Trophoblast cell (in vitro differentiated cells and primary cell): Measurements from ENCODE around the gene C1GALT1.
A peak's percentile ranks its signal among the peaks of the same experiment; 100 is the strongest.
"Not testable (repeated sequence)": the region's sequence is repeated elsewhere in the genome, so short reads cannot be mapped to it uniquely, and the experiment has no call there.

Source experiments
- DNase-seq, 2 donors: peaks; one replicate each; pipeline ENCODE4 v3.0.0-alpha.2; 2016
- H2AFZ ChIP-seq: 2 replicates; pipeline ENCODE4 v1.6.1; 2013; ENCODE audit warnings: low read length, moderate library complexity, mild to moderate bottlenecking; ENCODE audit not compliant: insufficient read depth, poor library complexity
- H2AK5ac ChIP-seq: 2 replicates; pipeline ENCODE4 v1.6.1; 2013; ENCODE audit warnings: mild to moderate bottlenecking, low read length
- H2BK120ac ChIP-seq: 2 replicates; pipeline ENCODE4 v1.6.1; 2013; ENCODE audit warnings: low read length, mild to moderate bottlenecking, moderate library complexity; ENCODE audit not compliant: insufficient read depth, poor library complexity
- H2BK12ac ChIP-seq: 2 replicates; pipeline ENCODE4 v1.6.1; 2013; ENCODE audit warnings: mild to moderate bottlenecking, low read length, moderate library complexity
- H2BK5ac ChIP-seq: 2 replicates; pipeline ENCODE4 v1.6.1; 2013; ENCODE audit warnings: low read length, low read depth, moderate library complexity, mild to moderate bottlenecking; ENCODE audit not compliant: poor library complexity
- H3K14ac ChIP-seq: 2 replicates; pipeline ENCODE4 v1.6.1; 2013; ENCODE audit warnings: mild to moderate bottlenecking, low read length
- H3K18ac ChIP-seq: 2 replicates; pipeline ENCODE4 v1.6.1; 2013; ENCODE audit warnings: mild to moderate bottlenecking, low read length
- H3K23ac ChIP-seq: 2 replicates; pipeline ENCODE4 v1.6.1; 2013; ENCODE audit warnings: low read length
- H3K27ac ChIP-seq: 2 replicates; pipeline ENCODE4 v1.5.1; 2013; ENCODE audit warnings: low read depth, mild to moderate bottlenecking, inconsistent platforms, low read length, moderate library complexity
- H3K27me3 ChIP-seq: 2 replicates; pipeline ENCODE4 v1.6.1; 2013; ENCODE audit warnings: inconsistent platforms, mild to moderate bottlenecking, low read length, moderate library complexity; ENCODE audit not compliant: insufficient read depth
- H3K36me3 ChIP-seq, 2 experiments: 1 replicate in 1 of 2; 2 replicates in 1 of 2; pipeline ENCODE4 v1.6.1; 2013; ENCODE audit warnings: low read length in 2 of 2, mild to moderate bottlenecking in 2 of 2, moderate library complexity in 1 of 2; ENCODE audit not compliant: insufficient read depth in 2 of 2, control insufficient read depth in 1 of 2
- H3K4ac ChIP-seq: 2 replicates; pipeline ENCODE4 v1.6.1; 2013; ENCODE audit warnings: low read depth, mild to moderate bottlenecking, low read length, moderate library complexity
- H3K4me1 ChIP-seq, 2 experiments: 1 replicate in 1 of 2; 2 replicates in 1 of 2; pipeline ENCODE4 v1.6.1; 2013; ENCODE audit warnings: low read length in 2 of 2, mild to moderate bottlenecking in 2 of 2, moderate library complexity in 1 of 2; ENCODE audit not compliant: insufficient read depth in 2 of 2, control insufficient read depth in 1 of 2
- H3K4me2 ChIP-seq: 2 replicates; pipeline ENCODE4 v1.6.1; 2013; ENCODE audit warnings: inconsistent platforms, mild to moderate bottlenecking, low read length, moderate library complexity
- H3K4me3 ChIP-seq: 2 replicates; pipeline ENCODE4 v1.5.1; 2013; ENCODE audit warnings: mild to moderate bottlenecking, low read depth, low read length, inconsistent platforms
- H3K79me1 ChIP-seq: one replicate; pipeline ENCODE4 v1.6.1; 2013; ENCODE audit warnings: low read length
- H3K79me2 ChIP-seq: 2 replicates; pipeline ENCODE4 v1.6.1; 2013; ENCODE audit warnings: low read length, mild to moderate bottlenecking; ENCODE audit not compliant: control insufficient read depth, insufficient read depth, poor library complexity
- H3K9ac ChIP-seq: 2 replicates; pipeline ENCODE4 v1.6.1; 2013; ENCODE audit warnings: mild to moderate bottlenecking, low read length
- H3K9me3 ChIP-seq: 2 replicates; pipeline ENCODE4 v1.6.1; 2013; ENCODE audit warnings: low read depth, mild to moderate bottlenecking, control low read depth, inconsistent platforms, low read length; ENCODE audit not compliant: insufficient read depth
- H4K12ac ChIP-seq: 2 replicates; pipeline ENCODE4 v1.6.1; 2013; ENCODE audit warnings: low read depth, mild to moderate bottlenecking, low read length, moderate library complexity
- H4K8ac ChIP-seq: 2 replicates; pipeline ENCODE4 v1.6.1; 2013; ENCODE audit warnings: low read depth, mild to moderate bottlenecking, low read length, moderate library complexity
- H4K91ac ChIP-seq: one replicate; pipeline ENCODE4 v1.6.1; 2013; ENCODE audit warnings: low read depth, mild to moderate bottlenecking, low read length, moderate library complexity
- WGBS: extraction: QIAGEN DNeasy Blood & Tissue Kit; methylation state at CpG from one replicate; pipeline ENCODE4 v1.1.7; 2013; ENCODE audit warnings: missing lambda C conversion rate; ENCODE audit not compliant: insufficient read length, insufficient coverage; ENCODE audit errors: extremely low coverage; 5-methylcytosine and 5-hydroxymethylcytosine counted together

C1GALT1 gene

DNA sequence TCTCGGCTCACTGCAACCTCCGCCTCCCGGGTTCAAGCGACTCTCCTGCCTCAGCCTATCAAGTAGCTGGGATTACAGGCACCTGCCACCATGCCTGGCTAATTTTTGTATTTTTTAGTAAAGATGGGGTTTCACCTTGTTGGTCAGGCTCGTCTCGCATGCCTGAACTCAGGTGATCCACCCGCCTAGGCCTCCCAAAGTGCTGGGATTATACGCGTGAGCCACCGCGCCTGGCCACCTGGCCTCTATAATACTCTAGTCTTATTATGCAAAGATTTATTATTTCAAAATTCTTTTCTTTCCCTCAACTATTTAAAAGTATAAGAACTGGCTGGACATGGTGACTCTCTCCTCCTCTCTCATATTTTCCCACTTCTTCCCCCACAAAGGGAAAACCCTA is 30.0 kb upstream of the C1GALT1 start:
- WGBS: no CpG with 5 or more reads among the region's 11 CpGs
- H3K14ac ChIP-seq: no peak overlapping the region

DNA sequence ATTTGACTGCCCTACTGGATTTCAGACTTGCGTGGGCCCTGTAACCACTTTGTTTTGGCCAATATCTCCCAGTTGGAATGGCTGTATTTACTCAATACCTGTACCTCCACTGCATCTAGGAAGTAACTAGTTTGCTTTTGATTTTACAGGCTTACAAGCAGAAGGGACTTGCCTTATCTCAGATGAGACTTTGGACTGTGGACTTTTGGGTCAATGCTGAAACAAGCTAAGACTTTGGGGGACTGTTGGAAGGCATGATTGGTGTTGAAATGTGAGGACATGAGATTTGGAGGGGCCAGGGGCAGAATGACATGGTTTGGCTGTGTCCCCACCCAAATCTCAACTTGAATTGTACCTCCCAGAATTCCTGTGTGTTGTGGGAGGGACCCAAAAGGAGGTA is 28.0 kb upstream of the C1GALT1 start:
- not testable (repeated sequence) for H3K23ac ChIP-seq, H2BK120ac ChIP-seq, H3K36me3 ChIP-seq, H3K18ac ChIP-seq, H3K9ac ChIP-seq, DNase-seq, H3K27ac ChIP-seq, H3K14ac ChIP-seq, H4K8ac ChIP-seq, H4K91ac ChIP-seq, H3K4me3 ChIP-seq, H3K79me2 ChIP-seq, H2AFZ ChIP-seq, H2BK5ac ChIP-seq, H3K4ac ChIP-seq, H3K79me1 ChIP-seq, H4K12ac ChIP-seq, H3K9me3 ChIP-seq, H2BK12ac ChIP-seq, H3K4me2 ChIP-seq, H2AK5ac ChIP-seq, H3K4me1 ChIP-seq, H3K27me3 ChIP-seq
- WGBS: no CpG with 5 or more reads among the region's 1 CpG

More for the DNA sequence above, 30.0 kb upstream of the C1GALT1 start:
- no peak for DNase-seq
- Histone ChIP-seq H2BK5ac (no peak overlapping the region), H3K23ac (no peak overlapping the region), H3K79me1 (no peaks in the 10 kb centered on the region), H2AK5ac (no peak overlapping the region), H3K27ac (no peak overlapping the region), H3K4me1 (peaks cover 3 to 7% of the 10 kb centered on the region in 2 experiments), H3K4ac (no peak overlapping the region), H4K12ac (no peak overlapping the region), H2AFZ (no peak overlapping the region), H3K18ac (no peak overlapping the region), H4K91ac (peak overlapping the region; percentile 14), H3K27me3 (no peaks in the 10 kb centered on the region), H2BK120ac (no peak overlapping the region), H3K4me3 (no peak overlapping the region), H3K9ac (no peak overlapping the region), H4K8ac (no peak overlapping the region), H3K4me2 (no peak overlapping the region), H3K9me3 (peaks cover 3% of the 10 kb centered on the region), H3K36me3 (no peaks in the 10 kb centered on the region), H3K79me2 (no peaks in the 10 kb centered on the region), H2BK12ac (no peak overlapping the region)

DNA sequence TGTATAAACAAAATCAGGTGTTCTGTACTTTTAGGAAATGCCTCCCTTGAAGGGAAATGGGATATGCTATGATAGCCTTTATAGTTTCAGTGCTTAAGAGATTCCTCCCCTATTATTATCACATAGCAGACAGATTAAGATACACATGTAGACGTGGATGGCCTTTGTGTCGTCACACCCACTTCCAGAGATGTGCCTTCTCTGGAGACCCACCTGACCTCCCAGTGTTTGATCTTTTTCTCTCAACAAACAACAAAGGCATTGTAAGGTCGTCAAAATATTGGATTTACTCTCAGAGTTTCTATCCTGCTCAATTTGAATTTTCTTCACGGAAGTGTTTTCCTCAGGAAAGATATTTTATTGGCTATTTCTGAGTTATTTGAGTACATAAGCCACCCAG is 25.7 kb upstream of the C1GALT1 start:
- H3K9ac ChIP-seq: no peak overlapping the region
- H2AFZ ChIP-seq: no peak overlapping the region
- no peaks in the 10 kb centered on the region for H3K79me1 ChIP-seq
- H4K8ac ChIP-seq: no peak overlapping the region
- no peaks in the 10 kb centered on the region for H3K27me3 ChIP-seq
- no peaks in the 10 kb centered on the region for H3K4me1 ChIP-seq
- WGBS: no CpG with 5 or more reads among the region's 4 CpGs
- H3K36me3 ChIP-seq: no peaks in the 10 kb centered on the region
- H4K91ac ChIP-seq: no peak overlapping the region
- no peak overlapping the region for H3K14ac ChIP-seq
- H4K12ac ChIP-seq: no peak overlapping the region
- H3K4me3 ChIP-seq: no peak overlapping the region
- no peak for DNase-seq
- no peak overlapping the region for H3K4me2 ChIP-seq
- H3K4ac ChIP-seq: no peak overlapping the region
- no peak overlapping the region for H2AK5ac ChIP-seq
- no peak overlapping the region for H2BK5ac ChIP-seq
- no peaks in the 10 kb centered on the region for H3K79me2 ChIP-seq
- no peak overlapping the region for H3K18ac ChIP-seq
- H2BK12ac ChIP-seq: no peak overlapping the region
- no peak overlapping the region for H3K23ac ChIP-seq
- no peak overlapping the region for H3K27ac ChIP-seq
- no peak overlapping the region for H2BK120ac ChIP-seq
- peaks cover 3% of the 10 kb centered on the region for H3K9me3 ChIP-seq

DNA sequence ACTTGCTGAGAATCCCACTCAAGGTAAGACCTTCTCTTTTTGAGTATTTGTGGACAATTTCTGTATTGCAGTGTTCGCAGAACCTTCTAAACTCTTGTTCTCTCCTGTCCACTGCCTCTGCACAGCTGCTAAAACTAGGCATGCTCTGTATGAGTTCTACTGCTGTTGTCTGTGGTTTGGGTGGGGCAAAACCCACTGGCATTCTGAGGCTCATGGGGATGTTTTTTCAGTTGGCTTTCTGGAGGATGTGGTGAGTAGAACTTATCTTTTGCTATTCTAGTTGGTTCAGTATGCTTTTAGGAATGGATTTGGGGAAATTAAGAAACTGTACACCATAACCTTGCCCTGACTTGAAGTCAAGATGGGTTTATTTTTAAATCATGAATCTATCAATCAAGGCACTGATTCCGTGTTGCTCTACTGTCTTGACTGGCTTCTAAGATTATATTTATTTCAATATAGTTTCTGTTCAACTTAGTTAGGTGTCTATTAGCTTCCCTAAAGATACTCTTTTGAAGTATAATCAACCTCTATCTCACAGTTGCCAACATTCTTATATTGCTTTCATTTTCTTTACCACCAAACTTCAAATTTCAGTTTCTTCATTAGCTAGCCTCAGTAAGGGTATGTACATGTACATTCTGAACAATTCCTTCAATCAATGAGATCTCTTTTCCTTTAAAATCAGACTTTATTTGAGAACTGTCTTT is 25.0 kb upstream of the C1GALT1 start:
- Histone ChIP-seq H3K27ac (no peak overlapping the region), H3K14ac (no peak overlapping the region), H3K79me2 (no peaks in the 10 kb centered on the region), H3K4me3 (no peak overlapping the region), H2AK5ac (no peak overlapping the region), H2BK5ac (no peak overlapping the region), H3K4me1 (no peaks in the 10 kb centered on the region), H4K12ac (no peak overlapping the region), H2BK12ac (no peak overlapping the region), H3K9me3 (peaks cover 3% of the 10 kb centered on the region), H3K79me1 (no peaks in the 10 kb centered on the region), H4K91ac (no peak overlapping the region), H3K27me3 (no peaks in the 10 kb centered on the region), H2BK120ac (no peak overlapping the region), H4K8ac (no peak overlapping the region), H3K18ac (no peak overlapping the region), H3K4me2 (no peak overlapping the region), H3K9ac (no peak overlapping the region), H3K4ac (no peak overlapping the region), H3K23ac (no peak overlapping the region), H3K36me3 (no peaks in the 10 kb centered on the region), H2AFZ (no peak overlapping the region)
- no CpG with 5 or more reads among the region's 2 CpGs for WGBS
- no peak for DNase-seq
